HG03521 (cell line): Measurements from ENCODE around the gene CD163L1.

ENCODE experiments used
- ATAC-seq: cut with Tn5 transposase; IDR thresholded peaks from one replicate; pipeline ENCODE4 v1.9.1; 2021; ENCODE audit warnings: mild to moderate bottlenecking, moderate library complexity; ENCODE audit not compliant: unreplicated experiment

CD163L1 gene

DNA sequence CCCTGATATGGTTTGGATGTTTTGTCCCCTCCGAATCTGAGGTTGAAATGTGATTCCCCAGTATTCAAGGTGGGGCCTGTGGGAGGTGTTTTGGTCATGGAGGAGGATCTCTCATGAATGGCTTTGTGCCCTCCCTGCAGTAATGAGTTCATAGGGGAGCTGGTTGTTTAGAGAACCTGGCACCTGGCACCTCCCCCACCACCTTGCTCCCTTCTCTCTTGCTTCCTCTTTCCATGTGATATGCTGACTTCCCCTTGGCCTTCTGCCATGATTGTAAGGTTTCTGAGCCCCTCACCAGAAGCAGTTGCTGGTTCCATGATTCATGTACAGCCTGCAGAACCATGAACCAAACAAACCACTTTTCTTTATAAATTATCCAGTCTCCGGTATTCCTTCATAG lies 32.6 kb downstream of the CD163L1 start:
- no peak for ATAC-seq

DNA sequence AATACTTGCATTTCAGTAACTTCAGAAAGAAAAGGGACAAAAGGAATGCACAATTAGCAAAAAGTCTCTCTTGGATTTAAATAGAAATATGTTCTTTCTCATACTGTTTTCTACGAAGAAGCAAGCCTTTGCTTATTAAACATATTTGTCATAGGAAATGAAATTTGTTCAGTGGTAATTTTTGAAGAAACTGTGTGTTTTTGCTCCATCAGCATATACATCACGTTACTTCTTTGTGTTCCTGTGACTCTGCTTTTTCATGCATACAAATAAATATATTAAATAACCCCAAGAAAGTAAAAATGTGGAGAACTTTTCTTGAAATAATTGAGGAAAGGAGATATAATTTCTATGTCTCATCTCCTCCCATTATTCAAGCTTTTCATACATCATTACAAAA lies 39.7 kb downstream of the CD163L1 start:
- no peak for ATAC-seq

DNA sequence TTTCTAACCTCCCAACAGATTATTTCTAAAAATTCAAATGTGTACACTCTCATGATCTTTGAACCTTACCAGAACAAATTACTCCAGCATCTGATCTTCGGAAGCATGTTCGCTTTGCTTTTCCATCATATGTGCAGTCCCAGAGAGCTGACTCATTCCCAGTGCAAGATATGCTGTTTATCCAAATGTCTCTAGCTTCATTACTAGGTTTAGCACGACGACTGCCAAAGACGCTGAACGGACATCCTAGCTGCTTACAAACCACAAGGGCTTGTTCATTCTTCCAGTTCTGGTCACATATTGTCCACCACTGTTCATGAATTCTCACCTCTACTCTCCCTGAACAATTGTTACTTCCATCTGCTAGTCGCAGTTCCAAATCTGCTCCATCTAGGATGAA lies 40.5 kb downstream of the CD163L1 start:
- no peak for ATAC-seq

GRCh38 chr12:7399089-7399488 lies 44.9 kb downstream of the CD163L1 start:
- no peak for ATAC-seq

DNA sequence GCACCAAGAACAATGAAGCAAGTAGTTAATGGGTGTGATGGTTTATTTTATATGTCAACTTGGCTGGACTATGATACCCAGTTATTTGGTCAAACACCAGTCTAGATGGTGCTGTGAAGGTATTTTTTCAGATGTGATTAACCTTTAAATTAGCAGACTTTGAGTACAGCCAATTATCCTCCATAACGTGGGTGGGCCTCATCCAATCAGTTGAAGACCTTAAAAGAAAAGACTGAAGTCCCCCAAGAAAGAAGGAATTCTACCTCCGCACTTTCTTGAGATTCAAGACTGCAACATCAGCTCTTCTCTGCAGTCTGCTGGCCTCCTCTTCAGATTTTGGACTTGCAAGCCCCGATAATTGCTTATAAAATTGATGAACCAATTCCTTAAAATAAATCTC lies 47.5 kb downstream of the CD163L1 start:
- no peak for ATAC-seq

DNA sequence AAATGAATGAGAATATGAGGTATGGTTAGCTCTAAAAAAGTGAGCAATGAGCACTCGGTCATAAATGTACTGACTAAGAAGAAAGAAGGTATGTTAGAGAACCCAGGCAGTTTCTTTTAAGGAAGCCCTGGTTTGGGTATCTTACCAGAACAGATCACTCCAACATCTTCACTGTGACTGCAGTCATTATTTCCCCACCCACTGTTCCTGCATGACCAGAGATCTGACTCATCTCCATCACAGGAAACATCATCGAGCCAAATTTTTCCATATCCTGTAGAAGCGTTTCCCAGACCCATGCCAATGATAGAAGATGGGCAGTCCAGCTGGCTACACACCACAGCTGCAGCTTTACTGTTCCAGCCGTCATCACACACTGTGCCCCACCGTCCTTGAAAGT lies 48.0 kb downstream of the CD163L1 start:
- ATAC-seq, result no peak

DNA sequence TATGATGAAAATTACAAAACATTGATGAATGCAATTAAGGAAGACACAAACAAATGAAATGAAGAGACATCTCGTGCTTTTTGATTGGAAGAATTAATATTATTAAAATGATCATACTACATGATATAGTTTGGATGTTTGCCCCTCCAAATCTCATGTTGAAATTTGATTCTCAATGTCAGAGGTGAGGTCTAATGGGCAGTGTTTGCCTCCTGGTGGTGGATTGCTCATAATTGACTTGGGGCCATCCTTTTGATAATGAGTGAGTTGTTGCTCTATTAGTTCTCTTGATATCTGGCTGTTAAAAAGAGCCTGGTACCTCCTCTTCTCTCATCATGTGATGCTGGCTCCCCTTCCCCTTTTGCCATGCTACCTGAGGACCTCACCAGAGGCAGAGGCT lies 56.7 kb downstream of the CD163L1 start:
- ATAC-seq, result no peak

GRCh38 chr12:7383157-7383556 lies 60.8 kb downstream of the CD163L1 start:
- no peak for ATAC-seq

DNA sequence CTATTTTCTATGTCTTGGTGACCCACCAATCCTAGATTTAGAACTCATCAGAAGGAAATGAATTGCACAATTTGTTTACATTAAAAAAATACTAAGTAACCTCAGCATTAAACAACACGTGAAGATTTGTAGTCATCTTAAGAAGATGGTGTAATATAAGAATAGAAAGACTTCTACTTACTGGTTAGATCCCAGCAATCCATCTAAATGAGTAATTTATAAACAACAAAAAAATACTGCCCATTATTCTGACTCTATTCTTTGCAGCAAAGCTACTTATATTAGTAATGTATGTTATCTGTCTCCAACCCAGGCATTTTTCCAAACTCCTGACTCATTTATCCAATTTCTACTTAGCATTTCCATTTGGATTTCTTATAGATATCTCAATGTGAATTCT lies 67.8 kb downstream of the CD163L1 start:
- no peak for ATAC-seq

DNA sequence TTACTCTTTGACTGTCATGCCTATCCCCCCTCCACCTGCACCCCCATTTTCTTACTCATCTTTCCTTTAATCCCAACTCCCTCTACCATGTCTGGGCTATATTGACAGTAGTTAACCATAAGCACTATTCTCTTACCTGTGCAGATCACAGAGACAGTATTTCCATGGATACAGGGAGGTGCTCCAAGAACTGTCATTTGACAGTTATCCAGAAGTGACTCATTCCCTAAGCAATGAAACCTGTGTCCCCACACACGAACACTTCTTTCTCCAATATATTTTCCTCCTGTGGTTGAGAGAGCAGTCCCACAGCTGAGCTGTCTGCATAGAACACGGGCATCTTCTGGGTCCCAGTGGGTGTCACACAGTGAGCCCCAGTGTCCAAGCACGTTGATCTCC lies 68.8 kb downstream of the CD163L1 start:
- no peak for ATAC-seq

GRCh38 chr12:7374423-7375144 lies 69.4 kb downstream of the CD163L1 start:
- ATAC-seq, result no peak

DNA sequence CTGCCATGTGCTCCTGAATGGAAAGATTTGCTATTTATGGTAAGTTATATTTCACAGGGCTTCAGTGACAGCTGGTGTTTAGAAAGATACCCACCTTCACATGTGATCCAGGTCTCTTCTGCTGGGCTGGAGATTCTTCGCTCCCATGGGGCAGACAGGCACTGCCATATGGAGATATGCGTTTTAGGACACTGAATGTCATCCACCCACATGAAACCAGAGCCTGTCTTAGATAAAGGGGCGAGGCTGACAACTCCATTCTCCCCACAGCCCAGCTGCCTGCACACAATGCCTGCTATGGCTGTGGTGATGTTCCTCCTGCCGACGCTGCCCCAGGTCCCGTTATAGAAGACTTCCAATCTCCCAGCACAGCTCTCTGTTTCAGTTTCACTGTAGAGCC lies 70.7 kb downstream of the CD163L1 start:
- ATAC-seq, result no peak

- no peak for ATAC-seq
Observed at GRCh38 chr12:7369274-7369729, 74.7 kb downstream of the CD163L1 start.

- no peak for ATAC-seq
Observed at GRCh38 chr12:7362734-7363133, 81.2 kb downstream of the CD163L1 start.

GRCh38 chr12:7361265-7361664 lies 82.7 kb downstream of the CD163L1 start:
- no peak for ATAC-seq

GRCh38 chr12:7354529-7354928 lies 89.4 kb downstream of the CD163L1 start:
- no peak for ATAC-seq

- no peak for ATAC-seq
Observed at GRCh38 chr12:7352661-7353060, 91.3 kb downstream of the CD163L1 start.

DNA sequence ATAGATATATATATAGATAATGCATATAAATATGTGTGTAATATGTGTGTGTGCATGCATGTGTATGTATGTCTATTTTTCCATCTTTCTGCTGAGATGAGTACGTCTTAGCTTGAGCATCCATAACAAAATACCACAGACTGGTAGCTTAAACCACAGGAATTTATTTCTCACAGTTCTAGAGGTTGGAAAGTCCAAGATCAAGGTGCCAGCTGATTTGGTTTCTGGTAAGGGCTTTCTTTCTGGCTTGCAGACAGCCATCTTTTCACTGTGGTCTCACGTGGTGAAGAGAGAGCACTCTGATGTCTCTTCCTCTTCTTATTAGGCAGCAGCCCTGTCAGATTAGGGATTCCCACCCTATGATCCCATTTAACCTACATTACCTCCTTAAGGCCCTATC lies 92.8 kb downstream of the CD163L1 start:
- no peak for ATAC-seq

DNA sequence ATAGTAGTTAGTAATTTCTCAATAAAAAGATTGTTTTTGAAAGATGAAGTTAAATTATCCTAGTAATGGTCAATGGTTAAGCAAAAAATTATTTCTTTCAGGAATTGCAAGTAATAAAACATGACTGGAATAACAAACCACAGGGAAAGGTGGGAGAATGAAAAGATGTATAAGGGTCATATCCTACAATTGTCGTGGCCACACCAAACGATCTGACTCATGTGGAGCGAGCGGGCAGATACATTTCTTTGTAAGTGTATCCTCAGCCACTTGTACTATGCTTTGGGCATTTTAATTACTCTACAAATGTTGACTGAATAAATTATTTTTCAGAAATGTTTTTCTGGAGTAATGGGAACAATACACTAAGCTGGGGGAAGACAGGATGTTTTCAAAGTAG lies 94.5 kb downstream of the CD163L1 start:
- ATAC-seq, result no peak

DNA sequence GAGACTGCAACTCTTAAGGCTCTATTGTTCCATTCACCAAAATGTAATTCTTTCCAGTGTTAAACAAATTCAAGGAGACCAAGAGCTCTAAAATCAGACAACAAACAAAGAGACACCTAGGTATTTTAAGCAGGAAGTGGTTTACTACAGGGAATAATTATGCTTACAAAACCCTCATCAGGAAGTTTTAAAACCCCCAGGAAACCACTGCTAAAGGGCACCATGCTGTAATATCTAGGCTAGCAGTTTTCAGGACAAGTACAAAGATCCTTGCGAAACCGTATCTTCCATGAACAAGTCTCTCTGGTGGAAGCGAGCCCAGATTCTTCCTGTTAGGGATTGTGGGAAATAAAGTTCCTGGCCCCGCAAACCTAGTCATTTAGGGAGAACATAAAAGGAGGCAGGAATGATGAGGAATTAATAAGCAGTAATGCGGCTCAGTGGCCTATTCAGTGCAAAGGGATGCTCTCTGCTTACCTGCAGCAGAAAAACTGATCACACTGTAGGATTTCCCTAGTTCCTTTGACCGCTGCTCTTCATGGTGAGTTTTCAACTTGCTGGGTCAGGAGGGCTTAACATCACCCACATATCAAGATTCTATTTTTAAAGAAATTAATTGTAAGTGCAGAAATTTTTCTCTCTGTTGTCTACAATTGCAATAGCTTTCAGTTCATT lies 97.3 kb downstream of the CD163L1 start:
- no peak for ATAC-seq

GRCh38 chr12:7344833-7345606 lies 98.9 kb downstream of the CD163L1 start:
- no peak for ATAC-seq

GRCh38 chr12:7339675-7340074 lies 104.3 kb downstream of the CD163L1 start:
- no peak for ATAC-seq
